HFF-Myc (cell line): Measurements from ENCODE around the gene BTBD7.
"Not testable (repeated sequence)": the region's sequence is repeated elsewhere in the genome, so short reads cannot be mapped to it uniquely, and the experiment has no call there.

ENCODE experiments used
- DNase-seq: peaks from one replicate; pipeline ENCODE4 v3.0.0-alpha.2; 2011; ENCODE audit warnings: low read depth; ENCODE audit errors: extremely low read depth
- H3K4me3 ChIP-seq: replicated peaks from 2 replicates; pipeline ENCODE4 v1.5.1; 2011; ENCODE audit warnings: low read depth, mild to moderate bottlenecking, control low read depth, low read length
- TF ChIP-seq, protein P1 (sequence below): IDR thresholded peaks from 2 replicates; pipeline ENCODE4 v1.5.1; 2012; ENCODE audit warnings: mild to moderate bottlenecking, low read depth, low read length, control low read depth; ENCODE audit errors: missing control alignments

BTBD7 gene

DNA sequence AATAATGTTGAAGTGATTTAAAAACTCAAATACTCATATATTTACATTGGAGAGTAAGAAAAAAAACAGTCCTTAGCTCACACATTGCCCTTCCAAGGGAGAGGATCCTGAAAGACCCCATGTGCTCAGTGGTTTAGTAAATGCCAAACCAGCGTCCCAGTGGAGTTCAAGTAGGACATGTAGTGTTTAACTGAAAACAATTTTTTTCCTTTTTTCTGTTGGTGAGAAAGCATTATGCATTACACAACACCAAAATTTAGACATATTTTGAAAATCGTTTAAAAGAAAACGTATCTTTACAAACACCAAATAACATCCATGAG is 92.2 kb downstream of the BTBD7 start:
- TF ChIP-seq, protein P1, sequence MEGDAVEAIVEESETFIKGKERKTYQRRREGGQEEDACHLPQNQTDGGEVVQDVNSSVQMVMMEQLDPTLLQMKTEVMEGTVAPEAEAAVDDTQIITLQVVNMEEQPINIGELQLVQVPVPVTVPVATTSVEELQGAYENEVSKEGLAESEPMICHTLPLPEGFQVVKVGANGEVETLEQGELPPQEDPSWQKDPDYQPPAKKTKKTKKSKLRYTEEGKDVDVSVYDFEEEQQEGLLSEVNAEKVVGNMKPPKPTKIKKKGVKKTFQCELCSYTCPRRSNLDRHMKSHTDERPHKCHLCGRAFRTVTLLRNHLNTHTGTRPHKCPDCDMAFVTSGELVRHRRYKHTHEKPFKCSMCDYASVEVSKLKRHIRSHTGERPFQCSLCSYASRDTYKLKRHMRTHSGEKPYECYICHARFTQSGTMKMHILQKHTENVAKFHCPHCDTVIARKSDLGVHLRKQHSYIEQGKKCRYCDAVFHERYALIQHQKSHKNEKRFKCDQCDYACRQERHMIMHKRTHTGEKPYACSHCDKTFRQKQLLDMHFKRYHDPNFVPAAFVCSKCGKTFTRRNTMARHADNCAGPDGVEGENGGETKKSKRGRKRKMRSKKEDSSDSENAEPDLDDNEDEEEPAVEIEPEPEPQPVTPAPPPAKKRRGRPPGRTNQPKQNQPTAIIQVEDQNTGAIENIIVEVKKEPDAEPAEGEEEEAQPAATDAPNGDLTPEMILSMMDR, result no peak
- no peak for DNase-seq
- no peak overlapping the region for H3K4me3 ChIP-seq

DNA sequence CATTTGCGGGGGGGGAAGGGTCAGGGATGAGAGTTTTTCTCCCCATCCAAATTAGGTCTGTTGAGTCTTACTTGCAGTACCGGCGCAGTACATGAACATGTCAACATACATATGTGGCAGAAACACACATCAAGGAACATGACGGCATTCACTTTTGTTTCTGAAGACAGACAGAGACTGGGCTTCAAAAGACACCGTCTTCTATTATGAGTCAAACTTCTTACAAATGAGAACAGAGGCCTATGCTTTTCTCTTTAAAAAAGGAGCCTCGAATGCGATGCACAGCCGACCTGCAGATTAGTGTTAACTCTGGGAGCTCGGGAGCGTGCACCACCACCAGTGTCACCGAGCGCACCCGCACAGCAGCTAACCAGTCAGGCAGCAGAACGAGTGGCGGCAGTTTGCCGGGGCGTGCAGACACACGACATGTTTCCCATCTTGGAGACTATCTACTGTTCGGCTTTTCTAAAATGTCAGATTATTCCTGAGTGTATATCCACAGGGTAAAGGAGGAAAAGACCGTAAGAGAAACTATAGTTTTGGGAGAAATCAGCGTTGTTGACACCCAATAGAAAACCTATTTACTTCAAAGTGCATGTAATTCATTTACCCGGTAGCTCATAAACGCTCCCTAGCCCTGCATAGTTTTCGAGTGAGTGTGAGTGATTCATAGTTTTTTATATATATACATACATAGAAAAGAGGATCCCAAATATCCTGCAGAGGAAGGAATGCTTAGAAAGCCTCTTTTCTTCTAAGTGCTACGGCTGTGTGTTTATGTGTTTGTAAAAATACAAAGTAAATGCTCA is 92.8 kb downstream of the BTBD7 start:
- TF ChIP-seq, protein P1, result no peak
- H3K4me3 ChIP-seq, result no peak overlapping the region
- DNase-seq, result peak; percentile 64

DNA sequence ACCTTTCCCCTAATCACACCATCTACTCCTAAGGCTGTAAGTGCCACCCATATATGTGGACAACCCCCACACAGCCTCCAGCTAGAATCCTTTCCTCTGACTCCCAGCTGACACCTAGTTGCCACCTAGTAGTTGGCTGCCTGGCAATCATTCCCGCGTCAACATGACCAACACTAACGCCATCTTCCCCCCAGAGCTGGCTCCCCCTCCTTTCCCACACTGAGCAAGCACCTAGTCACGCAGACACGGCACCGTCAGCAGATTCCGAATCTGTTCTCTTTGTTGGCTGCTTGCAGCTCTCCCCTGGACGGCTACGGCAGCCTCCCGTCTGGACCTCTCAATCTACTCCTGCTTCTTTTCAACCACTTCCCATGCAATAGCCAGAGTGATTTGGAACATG is 98.0 kb downstream of the BTBD7 start:
- TF ChIP-seq, protein P1, result no peak
- DNase-seq, result no peak
- no peak overlapping the region for H3K4me3 ChIP-seq

DNA sequence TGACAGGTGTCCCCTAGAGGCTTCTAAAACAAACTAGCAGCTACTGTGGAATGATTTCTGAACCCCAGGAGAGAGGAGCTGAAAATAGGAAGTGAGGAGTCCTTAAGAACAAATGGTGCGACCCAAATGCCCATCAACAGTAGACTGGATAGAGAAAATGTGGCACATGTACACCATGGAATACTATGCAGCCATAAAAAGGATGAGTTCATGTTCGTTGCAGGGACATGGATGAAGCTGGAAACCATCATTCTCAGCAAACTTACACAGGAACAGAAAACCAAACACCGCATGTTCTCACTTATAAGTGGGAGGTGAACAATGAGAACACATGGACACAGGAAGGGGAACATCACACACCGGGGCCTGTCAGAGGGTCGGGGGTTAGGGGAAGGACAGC is 99.8 kb downstream of the BTBD7 start:
- H3K4me3 ChIP-seq, DNase-seq: not testable (repeated sequence)

DNA sequence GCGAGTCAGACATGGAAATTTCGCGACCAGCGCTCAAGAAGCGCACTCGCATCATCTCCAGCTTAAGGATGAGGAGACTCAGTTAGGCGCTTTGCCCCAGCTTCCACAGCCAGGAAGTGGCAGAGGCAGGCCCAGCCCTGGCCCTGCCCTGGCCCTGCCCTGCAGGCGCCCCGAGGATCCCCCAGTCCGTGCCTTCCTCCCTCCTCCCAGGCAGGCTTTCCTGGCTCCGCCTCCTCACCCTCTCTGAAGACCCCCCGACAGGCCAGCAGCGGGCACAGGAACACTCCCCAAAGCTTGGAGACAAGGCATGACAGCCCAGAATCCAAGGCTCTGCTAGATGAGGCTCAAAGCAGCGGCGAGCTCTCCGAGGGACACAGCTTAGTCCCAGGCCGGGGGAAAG is 100.7 kb downstream of the BTBD7 start:
- peak overlapping the region; percentile 41 for H3K4me3 ChIP-seq
- TF ChIP-seq, protein P1, result no peak
- DNase-seq, result no peak

DNA sequence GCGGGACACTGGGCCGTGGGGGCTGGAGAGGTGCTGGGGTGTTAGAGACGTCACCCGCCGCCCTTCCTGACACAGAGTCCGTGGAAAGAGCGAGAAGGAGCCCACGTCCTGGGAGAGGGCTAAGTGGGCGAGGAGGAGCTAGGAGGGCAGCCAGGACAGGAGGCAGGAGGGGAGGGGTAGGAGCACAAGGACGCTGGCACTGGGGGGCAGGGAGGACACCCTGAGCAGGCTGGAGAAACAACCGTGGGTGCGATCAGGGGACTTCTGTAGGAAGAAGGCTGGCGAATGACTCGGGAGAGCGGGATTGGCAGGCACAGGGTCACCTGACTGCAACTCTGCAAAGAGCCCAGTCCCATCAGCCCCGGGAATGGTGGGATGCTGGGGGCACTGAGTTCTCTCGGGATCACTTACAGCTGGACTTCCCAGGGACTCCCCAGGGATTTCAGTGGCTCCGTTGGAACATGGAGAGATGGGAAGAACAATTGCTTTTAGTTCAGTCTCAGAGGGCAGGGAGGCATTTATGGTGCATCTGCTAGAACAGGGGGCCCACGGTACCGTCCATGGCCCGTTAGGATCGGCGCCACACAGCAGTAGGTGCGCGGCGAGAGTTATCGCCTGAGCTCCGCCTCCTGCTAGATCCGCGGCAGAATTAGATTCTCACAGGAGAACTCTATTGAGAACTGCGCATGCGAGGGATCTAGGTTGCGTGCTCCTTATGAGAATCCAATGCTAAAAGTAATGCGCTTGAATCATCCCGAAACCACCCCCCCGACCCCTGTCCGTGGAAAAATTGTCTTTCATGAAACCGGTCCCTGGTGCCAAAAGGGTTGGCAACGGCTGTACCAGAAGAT is 101.5 kb downstream of the BTBD7 start:
- DNase-seq, result no peak

DNA sequence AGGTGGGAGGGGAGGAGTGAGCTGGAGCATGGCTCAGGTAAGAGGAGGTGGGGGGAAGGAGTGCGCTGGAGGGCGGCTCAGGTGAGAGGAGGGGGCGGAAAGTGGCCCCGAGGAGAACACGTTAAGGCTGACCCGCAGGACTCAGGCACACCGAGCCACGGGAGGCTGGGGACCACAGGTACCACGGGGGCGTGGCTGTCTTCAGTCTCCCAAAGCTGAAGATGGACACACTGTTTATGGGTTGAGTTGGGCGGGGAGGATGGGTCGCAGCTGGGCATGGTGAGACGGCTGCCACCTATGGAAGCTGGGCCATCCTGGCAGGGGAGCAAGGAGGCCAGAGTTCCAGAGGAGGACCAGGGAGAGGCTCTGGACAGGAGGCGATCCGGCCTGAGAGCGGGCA is 102.3 kb downstream of the BTBD7 start:
- H3K4me3 ChIP-seq, result no peak overlapping the region
- TF ChIP-seq, protein P1, result no peak
- no peak for DNase-seq

More for the DNA sequence above, 101.5 kb downstream of the BTBD7 start:
- H3K4me3 ChIP-seq, result peak overlapping the region; percentile 41
- TF ChIP-seq, protein P1, result no peak
